GM12878 (cell line): ENCODE results near the gene ERC2. TPM values are rescaled to one million over a fixed set of nuclear protein-coding genes. Genes with fewer than 3 reads are reported as not detected.

Experiments used
- ATAC-seq: fragments of 200-7000 bp; cut with Tn5 transposase; 3 replicates; pipeline ENCODE4 v1.9.1; 2020; ENCODE audit warnings: mild to moderate bottlenecking, moderate library complexity
- BruUV-seq: library from RNA; stranded (reverse); fragments of 400-500 nt; replicated peaks from 2 replicates; lab custom pipeline; 2021; lab: Mats Ljungman, UMichigan
- CTCF ChIA-PET: fragments of 300-600 bp; sonication (Branson Sonifier 250); formaldehyde crosslinking; extraction: SDS; loops from one replicate; lab custom pipeline; 2021; ENCODE audit warnings: inconsistent platforms; lab: Yijun Ruan, JAX
- POLR2A ChIA-PET: fragments of 350-600 bp; formaldehyde crosslinking; extraction: SDS; loops from one replicate; lab custom pipeline; 2021; ENCODE audit warnings: inconsistent platforms; lab: Charles Lee
- RAD21 ChIA-PET: fragments of 300-600 bp; sonication (Branson Sonifier 250); formaldehyde crosslinking; loops from one replicate; lab custom pipeline; 2023; ENCODE audit warnings: antibody characterized with exemption; ENCODE audit not compliant: unreplicated experiment; lab: Charles Lee
- SMC1A ChIA-PET: fragments of 300-600 bp; sonication (Branson Sonifier 250); formaldehyde crosslinking; loops from one replicate; lab custom pipeline; 2023; ENCODE audit not compliant: unreplicated experiment, uncharacterized antibody; lab: Charles Lee
- DNase-seq: peaks from one replicate; pipeline ENCODE4 v3.0.0-alpha.2; 2011; ENCODE audit warnings: low read depth, low spot score
- FAIRE-seq: peaks from 3 replicates; lab custom pipeline; 2011; peaks lifted over from hg19 to GRCh38; lab: Jason Lieb, UNC
- H2AFZ ChIP-seq: 2 replicates; pipeline ENCODE4 v1.6.0; 2011; ENCODE audit warnings: low read depth, low read length, control low read depth; ENCODE audit not compliant: control insufficient read depth
- H3K27ac ChIP-seq: 2 replicates; pipeline ENCODE4 v1.5.1; 2011; ENCODE audit warnings: control low read depth; ENCODE audit not compliant: control insufficient read depth, insufficient read depth
- H3K27me3 ChIP-seq, 2 experiments: replicated peaks in 1 of 2; 2 replicates each; pipeline versions ENCODE4 v1.6.0 to v1.6.1; 2011; ENCODE audit warnings: low read length in 1 of 2; ENCODE audit not compliant: control insufficient read depth in 2 of 2, insufficient read depth in 2 of 2
- H3K36me3 ChIP-seq, 2 experiments: 2 replicates each; pipeline ENCODE4 v1.5.1; 2011; ENCODE audit warnings: low read length in 1 of 2; ENCODE audit not compliant: control insufficient read depth in 2 of 2, insufficient read depth in 2 of 2
- H3K4me1 ChIP-seq: 2 replicates; pipeline ENCODE4 v1.6.1; 2011; ENCODE audit warnings: mild to moderate bottlenecking, low read length, moderate library complexity, mixed read lengths; ENCODE audit not compliant: control insufficient read depth, insufficient read depth
- H3K4me2 ChIP-seq: 2 replicates; pipeline ENCODE4 v1.6.0; 2011; ENCODE audit warnings: control low read depth; ENCODE audit not compliant: control insufficient read depth, insufficient read depth
- H3K4me3 ChIP-seq: fragments of 200-600 bp; sonication (generic); 2 replicates; pipeline ENCODE4 v1.5.1; 2016
- H3K79me2 ChIP-seq: 2 replicates; pipeline ENCODE4 v1.6.0; 2011; ENCODE audit warnings: low read length; ENCODE audit not compliant: control insufficient read depth, insufficient read depth
- H3K9ac ChIP-seq: 2 replicates; pipeline ENCODE4 v1.8.0; 2011; ENCODE audit warnings: low read length, control low read depth, mixed read lengths; ENCODE audit not compliant: control insufficient read depth, insufficient read depth
- H3K9me3 ChIP-seq: replicated peaks from 3 replicates; pipeline ENCODE4 v1.5.1; 2011; ENCODE audit warnings: mild to moderate bottlenecking, low read length; ENCODE audit not compliant: control insufficient read depth, insufficient read depth
- H4K20me1 ChIP-seq: 2 replicates; pipeline ENCODE4 v1.6.0; 2011; ENCODE audit not compliant: control insufficient read depth, insufficient read depth
- ETV6 ChIP-seq, 2 experiments: fragments of 450-650 bp in 1 of 2; IDR thresholded peaks in 1 of 2; conservative IDR thresholded peaks in 1 of 2; 2 replicates each; pipeline ENCODE4 v1.6.1; 2014; ENCODE audit warnings: antibody characterized with exemption in 1 of 2, borderline replicate concordance in 1 of 2, low read depth in 1 of 2, mild to moderate bottlenecking in 1 of 2, moderate library complexity in 1 of 2
- EZH2 ChIP-seq: IDR thresholded peaks from 2 replicates; pipeline ENCODE4 v1.6.1; 2012; ENCODE audit warnings: low read depth, mild to moderate bottlenecking, control low read depth, inconsistent platforms, low read length, borderline replicate concordance; ENCODE audit not compliant: control insufficient read depth
- MEF2A ChIP-seq: IDR thresholded peaks from 2 replicates; pipeline ENCODE4 v1.6.1; 2011; ENCODE audit warnings: low read depth, mild to moderate bottlenecking, low read length, moderate library complexity; ENCODE audit not compliant: insufficient read depth
- MTA3 ChIP-seq: IDR thresholded peaks from 2 replicates; pipeline ENCODE4 v1.6.1; 2012; ENCODE audit warnings: low read length, inconsistent platforms, borderline replicate concordance
- NBN ChIP-seq: fragments of 450-650 bp; IDR thresholded peaks from 2 replicates; pipeline ENCODE4 v1.6.1; 2016
- SREBF1 ChIP-seq: IDR thresholded peaks from 2 replicates; pipeline ENCODE4 v1.6.1; 2012; ENCODE audit warnings: mild to moderate bottlenecking, low read length
- ZBED1 ChIP-seq: IDR thresholded peaks from 2 replicates; pipeline ENCODE4 v1.6.1; 2016; ENCODE audit warnings: borderline replicate concordance
- WGBS: methylation state at CpG from one replicate; pipeline ENCODE4 v1.1.6; 2016; ENCODE audit warnings: low lambda C conversion rate; ENCODE audit not compliant: insufficient replicate concordance, insufficient coverage; ENCODE audit errors: missing lambda C conversion rate; 5-methylcytosine and 5-hydroxymethylcytosine counted together
- in situ Hi-C: fragments of 300-500 bp; cut with MboI; formaldehyde crosslinking; loops from 9 replicates; pipeline ENCODE4 v1.14.3; 2018; ENCODE audit warnings: mixed read lengths
- intact Hi-C: fragments of 100-400 bp; cut with micrococcal nuclease; formaldehyde crosslinking; loops from one replicate; pipeline ENCODE4 v1.14.2; 2022; ENCODE audit not compliant: unreplicated experiment
- polyA plus RNA-seq, 11 experiments: library from polyadenylated mRNA; depleted of rRNA in 4 of 11; unstranded in 6 of 11; stranded (reverse) in 5 of 11; fragments of >200 nt; fragmentation: Nextera tagmentation in 4 of 11; fragmentation: Illumina TruSeq in 1 of 11; extraction: Ambion mirVana in 4 of 11; extraction: Trizol in 1 of 11; gene quantifications; 1 replicate in 1 of 11; 2 replicates in 10 of 11; pipeline versions ENCODE4 v1.2.1 to v1.2.3, GENCODE V29; 2011 to 2016; ENCODE audit warnings: inconsistent platforms in 2 of 11, missing spikeins in 2 of 11, low read depth in 1 of 11
- total RNA-seq, 4 experiments: library from RNA; depleted of rRNA in 3 of 4; stranded (reverse); fragments of >200 nt in 3 of 4; fragmentation: Illumina TruSeq in 1 of 4; extraction: Trizol in 1 of 4; gene quantifications; 2 replicates each; pipeline versions ENCODE4 v1.2.1 to v1.2.3, GENCODE V29; 2013 to 2021
- TF ChIP-seq, protein P1 (sequence below): IDR thresholded peaks from 2 replicates; pipeline ENCODE4 v1.6.1; 2011; ENCODE audit warnings: low read depth, mild to moderate bottlenecking, low read length, moderate library complexity, borderline replicate concordance; ENCODE audit errors: extremely low read depth
- TF ChIP-seq, protein P2 (sequence below): fragments of 450-650 bp; IDR thresholded peaks from 2 replicates; pipeline ENCODE4 v1.6.1; 2014; ENCODE audit warnings: mild to moderate bottlenecking
- TF ChIP-seq, protein P3 (sequence below): fragments of 450-650 bp; IDR thresholded peaks from 2 replicates; pipeline ENCODE4 v1.6.1; 2017; ENCODE audit warnings: borderline replicate concordance
- TF ChIP-seq, protein P4 (sequence below): IDR thresholded peaks from 2 replicates; pipeline ENCODE4 v1.6.1; 2012; ENCODE audit warnings: low read length, inconsistent platforms
- TF ChIP-seq, protein P5 (sequence below): fragments of 450-650 bp; IDR thresholded peaks from 2 replicates; pipeline ENCODE4 v1.6.1; 2016; ENCODE audit warnings: mild to moderate bottlenecking
- TF ChIP-seq, protein P6 (sequence below): fragments of 450-650 bp; IDR thresholded peaks from 2 replicates; pipeline ENCODE4 v1.6.1; 2016; ENCODE audit warnings: mild to moderate bottlenecking, moderate library complexity, borderline replicate concordance

The ERC2 gene
- total and polyA plus RNA-seq, 10 of the 15 experiments (the other 5 are each of a cell fraction or from before 2014, with no cell fraction given), result 0.06 to 1.4 (median 0.12) TPM; not detected in 3

DNA sequence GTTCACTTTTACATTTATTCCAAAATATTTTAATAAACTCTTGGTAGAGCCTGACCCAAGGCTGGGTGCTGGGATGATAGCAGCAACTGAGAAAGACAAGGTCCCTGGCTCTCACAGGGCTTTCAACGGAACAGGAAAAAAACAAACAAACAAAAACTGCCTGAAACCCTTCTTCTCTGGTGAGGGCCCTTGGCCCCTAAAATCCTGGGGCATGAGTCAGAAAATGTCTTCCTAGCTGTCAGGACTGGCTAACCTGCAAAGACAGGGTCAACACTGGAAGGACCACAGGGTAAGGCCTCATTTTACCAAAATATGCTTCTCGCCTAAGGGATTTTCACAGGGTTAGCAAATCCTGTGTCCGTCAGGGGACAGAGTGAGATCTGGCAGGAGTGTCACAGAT lies 935.5 kb downstream of the ERC2 start (continued):
- TF ChIP-seq, protein P1, sequence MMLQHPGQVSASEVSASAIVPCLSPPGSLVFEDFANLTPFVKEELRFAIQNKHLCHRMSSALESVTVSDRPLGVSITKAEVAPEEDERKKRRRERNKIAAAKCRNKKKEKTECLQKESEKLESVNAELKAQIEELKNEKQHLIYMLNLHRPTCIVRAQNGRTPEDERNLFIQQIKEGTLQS, result no peak
- no peak for TF ChIP-seq NBN

DNA sequence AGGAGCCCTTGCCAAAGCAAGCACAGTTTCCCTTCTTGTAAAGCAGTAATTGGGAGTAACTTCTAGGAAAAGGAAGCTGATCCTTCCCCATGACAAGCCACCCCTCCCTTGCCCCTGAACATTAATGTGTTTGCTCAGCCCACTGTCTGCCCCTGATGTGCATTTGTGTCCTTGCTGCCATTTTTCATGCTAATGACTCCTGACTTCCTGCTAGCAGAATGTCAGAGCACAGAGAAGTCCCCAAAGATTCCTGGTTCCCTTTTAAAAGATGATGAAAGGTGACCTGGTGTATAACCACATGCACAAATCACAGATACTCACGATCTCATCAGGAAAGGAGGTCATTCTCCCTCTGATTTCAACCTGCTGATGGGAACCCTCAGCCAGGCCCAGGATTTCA lies 936.9 kb downstream of the ERC2 start:
- Histone ChIP-seq H3K9ac (no peak overlapping the region), H4K20me1 (no peaks in the 10 kb centered on the region), H3K4me1 (no peaks in the 10 kb centered on the region), H3K79me2 (no peaks in the 10 kb centered on the region), H3K27me3 (no peaks in the 10 kb centered on the region), H2AFZ (no peak overlapping the region), H3K4me2 (no peak overlapping the region), H3K27ac (no peak overlapping the region), H3K4me3 (no peak overlapping the region), H3K36me3 (no peaks in the 10 kb centered on the region), H3K9me3 (no peaks in the 10 kb centered on the region; the same call in 2 of the 3 replicates)
- no peak for DNase-seq
- ChIA-PET RAD21 (no interaction called here), CTCF (no interaction called here), POLR2A (no interaction called here), SMC1A (interaction anchor here (1.1 kb wide), 1 partner anchor 214 kb away, joined by 3 read pairs; no protein-coding TSS in a partner anchor)
- WGBS, result 0% methylated on average over 1 of the region's 1 CpG
- BruUV-seq, result no TSS peak
- in situ Hi-C loops, result no loop called here
- FAIRE-seq, result no peak
- no peak for ATAC-seq
- intact Hi-C loops, result no loop called here
- TF ChIP-seq ETV6 (conservative IDR thresholded peaks at IDR 0.05 in 1 of 2, IDR thresholded peaks at IDR 0.05 in 1 of 2; ENCODE audit: borderline replicate concordance in 1 of 2, low read depth in 1 of 2), result no peak
- TF ChIP-seq, protein P2, sequence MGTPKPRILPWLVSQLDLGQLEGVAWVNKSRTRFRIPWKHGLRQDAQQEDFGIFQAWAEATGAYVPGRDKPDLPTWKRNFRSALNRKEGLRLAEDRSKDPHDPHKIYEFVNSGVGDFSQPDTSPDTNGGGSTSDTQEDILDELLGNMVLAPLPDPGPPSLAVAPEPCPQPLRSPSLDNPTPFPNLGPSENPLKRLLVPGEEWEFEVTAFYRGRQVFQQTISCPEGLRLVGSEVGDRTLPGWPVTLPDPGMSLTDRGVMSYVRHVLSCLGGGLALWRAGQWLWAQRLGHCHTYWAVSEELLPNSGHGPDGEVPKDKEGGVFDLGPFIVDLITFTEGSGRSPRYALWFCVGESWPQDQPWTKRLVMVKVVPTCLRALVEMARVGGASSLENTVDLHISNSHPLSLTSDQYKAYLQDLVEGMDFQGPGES, result no peak
- TF ChIP-seq MEF2A, result no peak
- TF ChIP-seq, protein P3, sequence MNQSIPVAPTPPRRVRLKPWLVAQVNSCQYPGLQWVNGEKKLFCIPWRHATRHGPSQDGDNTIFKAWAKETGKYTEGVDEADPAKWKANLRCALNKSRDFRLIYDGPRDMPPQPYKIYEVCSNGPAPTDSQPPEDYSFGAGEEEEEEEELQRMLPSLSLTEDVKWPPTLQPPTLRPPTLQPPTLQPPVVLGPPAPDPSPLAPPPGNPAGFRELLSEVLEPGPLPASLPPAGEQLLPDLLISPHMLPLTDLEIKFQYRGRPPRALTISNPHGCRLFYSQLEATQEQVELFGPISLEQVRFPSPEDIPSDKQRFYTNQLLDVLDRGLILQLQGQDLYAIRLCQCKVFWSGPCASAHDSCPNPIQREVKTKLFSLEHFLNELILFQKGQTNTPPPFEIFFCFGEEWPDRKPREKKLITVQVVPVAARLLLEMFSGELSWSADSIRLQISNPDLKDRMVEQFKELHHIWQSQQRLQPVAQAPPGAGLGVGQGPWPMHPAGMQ, result no peak
- TF ChIP-seq, protein P4, sequence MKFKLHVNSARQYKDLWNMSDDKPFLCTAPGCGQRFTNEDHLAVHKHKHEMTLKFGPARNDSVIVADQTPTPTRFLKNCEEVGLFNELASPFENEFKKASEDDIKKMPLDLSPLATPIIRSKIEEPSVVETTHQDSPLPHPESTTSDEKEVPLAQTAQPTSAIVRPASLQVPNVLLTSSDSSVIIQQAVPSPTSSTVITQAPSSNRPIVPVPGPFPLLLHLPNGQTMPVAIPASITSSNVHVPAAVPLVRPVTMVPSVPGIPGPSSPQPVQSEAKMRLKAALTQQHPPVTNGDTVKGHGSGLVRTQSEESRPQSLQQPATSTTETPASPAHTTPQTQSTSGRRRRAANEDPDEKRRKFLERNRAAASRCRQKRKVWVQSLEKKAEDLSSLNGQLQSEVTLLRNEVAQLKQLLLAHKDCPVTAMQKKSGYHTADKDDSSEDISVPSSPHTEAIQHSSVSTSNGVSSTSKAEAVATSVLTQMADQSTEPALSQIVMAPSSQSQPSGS, result no peak
- TF ChIP-seq EZH2, result no peak
- TF ChIP-seq, protein P5, sequence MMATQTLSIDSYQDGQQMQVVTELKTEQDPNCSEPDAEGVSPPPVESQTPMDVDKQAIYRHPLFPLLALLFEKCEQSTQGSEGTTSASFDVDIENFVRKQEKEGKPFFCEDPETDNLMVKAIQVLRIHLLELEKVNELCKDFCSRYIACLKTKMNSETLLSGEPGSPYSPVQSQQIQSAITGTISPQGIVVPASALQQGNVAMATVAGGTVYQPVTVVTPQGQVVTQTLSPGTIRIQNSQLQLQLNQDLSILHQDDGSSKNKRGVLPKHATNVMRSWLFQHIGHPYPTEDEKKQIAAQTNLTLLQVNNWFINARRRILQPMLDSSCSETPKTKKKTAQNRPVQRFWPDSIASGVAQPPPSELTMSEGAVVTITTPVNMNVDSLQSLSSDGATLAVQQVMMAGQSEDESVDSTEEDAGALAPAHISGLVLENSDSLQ, result no peak
- TF ChIP-seq, protein P6, sequence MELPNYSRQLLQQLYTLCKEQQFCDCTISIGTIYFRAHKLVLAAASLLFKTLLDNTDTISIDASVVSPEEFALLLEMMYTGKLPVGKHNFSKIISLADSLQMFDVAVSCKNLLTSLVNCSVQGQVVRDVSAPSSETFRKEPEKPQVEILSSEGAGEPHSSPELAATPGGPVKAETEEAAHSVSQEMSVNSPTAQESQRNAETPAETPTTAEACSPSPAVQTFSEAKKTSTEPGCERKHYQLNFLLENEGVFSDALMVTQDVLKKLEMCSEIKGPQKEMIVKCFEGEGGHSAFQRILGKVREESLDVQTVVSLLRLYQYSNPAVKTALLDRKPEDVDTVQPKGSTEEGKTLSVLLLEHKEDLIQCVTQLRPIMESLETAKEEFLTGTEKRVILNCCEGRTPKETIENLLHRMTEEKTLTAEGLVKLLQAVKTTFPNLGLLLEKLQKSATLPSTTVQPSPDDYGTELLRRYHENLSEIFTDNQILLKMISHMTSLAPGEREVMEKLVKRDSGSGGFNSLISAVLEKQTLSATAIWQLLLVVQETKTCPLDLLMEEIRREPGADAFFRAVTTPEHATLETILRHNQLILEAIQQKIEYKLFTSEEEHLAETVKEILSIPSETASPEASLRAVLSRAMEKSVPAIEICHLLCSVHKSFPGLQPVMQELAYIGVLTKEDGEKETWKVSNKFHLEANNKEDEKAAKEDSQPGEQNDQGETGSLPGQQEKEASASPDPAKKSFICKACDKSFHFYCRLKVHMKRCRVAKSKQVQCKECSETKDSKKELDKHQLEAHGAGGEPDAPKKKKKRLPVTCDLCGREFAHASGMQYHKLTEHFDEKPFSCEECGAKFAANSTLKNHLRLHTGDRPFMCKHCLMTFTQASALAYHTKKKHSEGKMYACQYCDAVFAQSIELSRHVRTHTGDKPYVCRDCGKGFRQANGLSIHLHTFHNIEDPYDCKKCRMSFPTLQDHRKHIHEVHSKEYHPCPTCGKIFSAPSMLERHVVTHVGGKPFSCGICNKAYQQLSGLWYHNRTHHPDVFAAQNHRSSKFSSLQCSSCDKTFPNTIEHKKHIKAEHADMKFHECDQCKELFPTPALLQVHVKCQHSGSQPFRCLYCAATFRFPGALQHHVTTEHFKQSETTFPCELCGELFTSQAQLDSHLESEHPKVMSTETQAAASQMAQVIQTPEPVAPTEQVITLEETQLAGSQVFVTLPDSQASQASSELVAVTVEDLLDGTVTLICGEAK, result no peak
- no peak for TF ChIP-seq ZBED1
- no peak for TF ChIP-seq SREBF1
- TF ChIP-seq MTA3, result no peak
